H1 (cell line): Measurements from ENCODE around the gene ZFAND3. TPM values are rescaled to one million over a fixed set of nuclear protein-coding genes. Genes with fewer than 3 reads are reported as not detected.

ENCODE experiments used
- CTCF ChIA-PET: fragments of 300-600 bp; sonication (Branson Sonifier 250); formaldehyde crosslinking; loops from one replicate; lab custom pipeline; 2021; ENCODE audit not compliant: partially characterized antibody; lab: Charles Lee
- POLR2A ChIA-PET: fragments of 300-600 bp; sonication (Branson Sonifier 250); formaldehyde crosslinking; loops from one replicate; lab custom pipeline; 2021; ENCODE audit warnings: inconsistent platforms; ENCODE audit not compliant: partially characterized antibody; lab: Charles Lee
- DNase-seq, 2 experiments: peaks; one replicate each; pipeline versions ENCODE4 v3.0.0 to v3.0.0-alpha.2; 2010 to 2022; ENCODE audit warnings: low spot score in 2 of 2, low read depth in 1 of 2, mixed read lengths in 1 of 2
- FAIRE-seq: peaks from 2 replicates; lab custom pipeline; 2011; peaks lifted over from hg19 to GRCh38; lab: Jason Lieb, UNC
- H2AFZ ChIP-seq: 2 replicates; pipeline ENCODE4 v1.8.1; 2012; ENCODE audit warnings: low read length, inconsistent platforms
- H2AK5ac ChIP-seq: 2 replicates; pipeline ENCODE4 v1.6.1; 2013; ENCODE audit warnings: low read depth, low read length
- H2BK120ac ChIP-seq: replicated peaks from 2 replicates; pipeline ENCODE3; 2013; ENCODE audit warnings: low read depth, low read length, inconsistent platforms
- H2BK12ac ChIP-seq: 2 replicates; pipeline ENCODE4 v1.6.1; 2013; ENCODE audit warnings: low read depth, low read length
- H2BK15ac ChIP-seq: 2 replicates; pipeline ENCODE4 v1.6.1; 2013; ENCODE audit warnings: low read length
- H2BK20ac ChIP-seq: 2 replicates; pipeline ENCODE4 v1.6.1; 2013; ENCODE audit warnings: low read length
- H2BK5ac ChIP-seq: 2 replicates; pipeline ENCODE4 v1.6.1; 2013; ENCODE audit warnings: low read depth, low read length
- H3K14ac ChIP-seq: 2 replicates; pipeline ENCODE4 v1.6.1; 2013; ENCODE audit warnings: inconsistent platforms; ENCODE audit not compliant: insufficient read length
- H3K18ac ChIP-seq: 2 replicates; pipeline ENCODE4 v1.6.1; 2013; ENCODE audit warnings: low read length; ENCODE audit errors: extremely low read depth
- H3K23ac ChIP-seq: 2 replicates; pipeline ENCODE4 v1.6.1; 2013; ENCODE audit warnings: inconsistent platforms; ENCODE audit not compliant: insufficient read length
- H3K23me2 ChIP-seq: 2 replicates; pipeline ENCODE4 v1.6.1; 2013; ENCODE audit warnings: low read depth, low read length
- H3K27ac ChIP-seq: 2 replicates; pipeline ENCODE4 v1.6.1; 2011; ENCODE audit warnings: low read depth, low read length, inconsistent platforms
- H3K27me3 ChIP-seq, 4 experiments: replicated peaks in 1 of 4; 1 replicate in 1 of 4; 2 replicates in 3 of 4; pipeline versions ENCODE4 v1.6.1 to v1.8.1; 2011 to 2013; ENCODE audit warnings: low read length in 3 of 4, mild to moderate bottlenecking in 3 of 4, inconsistent platforms in 2 of 4, mixed read lengths in 2 of 4, moderate library complexity in 1 of 4; ENCODE audit not compliant: control insufficient read depth in 3 of 4, insufficient read depth in 3 of 4; ENCODE audit errors: extremely low read depth in 1 of 4
- H3K36me3 ChIP-seq, 4 experiments: 2 replicates each; pipeline versions ENCODE4 v1.6.1 to v1.8.1; 2011 to 2013; ENCODE audit warnings: mild to moderate bottlenecking in 4 of 4, low read length in 3 of 4, moderate library complexity in 2 of 4, control low read depth in 1 of 4, inconsistent platforms in 1 of 4; ENCODE audit not compliant: insufficient read depth in 4 of 4, control insufficient read depth in 2 of 4
- H3K4ac ChIP-seq: replicated peaks from 2 replicates; pipeline ENCODE3; 2013; ENCODE audit warnings: low read length, low read depth, mixed read lengths, inconsistent platforms; ENCODE audit not compliant: insufficient read length
- H3K4me1 ChIP-seq, 4 experiments: replicated peaks in 1 of 4; 1 replicate in 1 of 4; 2 replicates in 3 of 4; pipeline versions ENCODE4 v1.6.1 to v1.8.1; 2011 to 2013; ENCODE audit warnings: low read length in 3 of 4, inconsistent platforms in 2 of 4, mixed read lengths in 1 of 4; ENCODE audit not compliant: insufficient read depth in 4 of 4, control insufficient read depth in 3 of 4
- H3K4me2 ChIP-seq, 2 experiments: 2 replicates each; pipeline versions ENCODE4 v1.6.1 to v1.8.1; 2011 to 2013; ENCODE audit warnings: low read depth in 2 of 2, low read length in 2 of 2, control low read depth in 1 of 2, inconsistent platforms in 1 of 2, mild to moderate bottlenecking in 1 of 2; ENCODE audit not compliant: insufficient read depth in 1 of 2
- H3K4me3 ChIP-seq, 4 experiments: fragments of 200-600, 300-600 bp in 1 of 4; sonication (generic), shearing (Covaris generic), sonication (Bioruptor Twin) in 1 of 4; 2 replicates each; pipeline versions ENCODE4 v1.5.1 to v1.8.1; 2011 to 2016; ENCODE audit warnings: low read length in 4 of 4, low read depth in 3 of 4, control low read depth in 2 of 4, inconsistent platforms in 2 of 4, mild to moderate bottlenecking in 2 of 4, mixed read lengths in 1 of 4, moderate library complexity in 1 of 4; ENCODE audit not compliant: insufficient read depth in 2 of 4; ENCODE audit errors: extremely low read depth in 1 of 4
- H3K56ac ChIP-seq: replicated peaks from 2 replicates; pipeline ENCODE3; 2013; ENCODE audit warnings: low read depth, mild to moderate bottlenecking, mixed read lengths, low read length, inconsistent platforms; ENCODE audit not compliant: insufficient read length
- H3K79me1 ChIP-seq: 2 replicates; pipeline ENCODE4 v1.6.1; 2013; ENCODE audit warnings: low read depth, low read length, control low read depth
- H3K79me2 ChIP-seq, 2 experiments: 2 replicates each; pipeline versions ENCODE4 v1.6.1 to v1.8.1; 2012 to 2013; ENCODE audit warnings: low read length in 2 of 2, mild to moderate bottlenecking in 2 of 2, inconsistent platforms in 1 of 2; ENCODE audit not compliant: insufficient read depth in 2 of 2, control insufficient read depth in 1 of 2
- H3K9ac ChIP-seq, 4 experiments: replicated peaks in 1 of 4; 1 replicate in 1 of 4; 2 replicates in 3 of 4; pipeline versions ENCODE4 v1.6.1 to v1.8.1; 2011 to 2013; ENCODE audit warnings: low read depth in 3 of 4, low read length in 3 of 4, control low read depth in 2 of 4, mild to moderate bottlenecking in 2 of 4, moderate library complexity in 2 of 4, inconsistent platforms in 1 of 4; ENCODE audit errors: extremely low read depth in 1 of 4
- H3K9me3 ChIP-seq, 2 experiments: 2 replicates each; pipeline versions ENCODE4 v1.6.1 to v1.8.1; 2012 to 2013; ENCODE audit warnings: mild to moderate bottlenecking in 2 of 2, moderate library complexity in 2 of 2, control low read depth in 1 of 2, inconsistent platforms in 1 of 2, low read depth in 1 of 2, low read length in 1 of 2, mixed read lengths in 1 of 2; ENCODE audit not compliant: insufficient read depth in 2 of 2
- H4K20me1 ChIP-seq, 2 experiments: replicated peaks in 1 of 2; 2 replicates each; pipeline versions ENCODE3 to v1.8.1; 2011 to 2013; ENCODE audit warnings: inconsistent platforms in 2 of 2, low read length in 2 of 2, mild to moderate bottlenecking in 1 of 2; ENCODE audit not compliant: insufficient read depth in 2 of 2, control insufficient read depth in 1 of 2
- H4K5ac ChIP-seq: 2 replicates; pipeline ENCODE4 v1.6.1; 2013; ENCODE audit warnings: low read length, low read depth, mixed read lengths, inconsistent platforms; ENCODE audit not compliant: insufficient read length
- H4K8ac ChIP-seq: 2 replicates; pipeline ENCODE4 v1.8.0; 2013; ENCODE audit warnings: mild to moderate bottlenecking, moderate library complexity, low read length, inconsistent platforms; ENCODE audit not compliant: insufficient read depth; ENCODE audit errors: extremely low read depth
- H4K91ac ChIP-seq: replicated peaks from 2 replicates; pipeline ENCODE3; 2013; ENCODE audit warnings: low read length, mixed read lengths, inconsistent platforms; ENCODE audit not compliant: insufficient read length
- CHD2 ChIP-seq: IDR thresholded peaks from 2 replicates; pipeline ENCODE4 v1.6.1; 2012; ENCODE audit warnings: low read length, improper control_type of control experiment
- HDAC2 ChIP-seq, 2 experiments: fragments of 300-600 bp in 1 of 2; sonication (generic) in 1 of 2; IDR thresholded peaks; 2 replicates each; pipeline ENCODE4 v1.6.1; 2011 to 2012; ENCODE audit warnings: low read depth in 2 of 2, low read length in 2 of 2, mild to moderate bottlenecking in 2 of 2, moderate library complexity in 2 of 2, borderline replicate concordance in 1 of 2, inconsistent platforms in 1 of 2
- MAFK ChIP-seq: IDR thresholded peaks from 2 replicates; pipeline ENCODE4 v1.6.1; 2012; ENCODE audit warnings: low read depth, mild to moderate bottlenecking, improper control_type of control experiment, low read length
- POU5F1 ChIP-seq: IDR thresholded peaks from 2 replicates; pipeline ENCODE4 v1.6.1; 2011; ENCODE audit warnings: low read depth, mild to moderate bottlenecking, low read length, moderate library complexity
- RNF2 ChIP-seq: fragments of 200-900, 300-1000 bp; sonication (generic); IDR thresholded peaks from 2 replicates; pipeline ENCODE4 v1.7.1; 2016; ENCODE audit warnings: borderline replicate concordance, low read depth, mild to moderate bottlenecking, antibody characterized with exemption, low read length; ENCODE audit not compliant: poor library complexity, severe bottlenecking; ENCODE audit errors: missing control alignments
- SIRT6 ChIP-seq: IDR thresholded peaks from one replicate; pipeline ENCODE4 v1.7.1; 2012; ENCODE audit warnings: low read length, inconsistent platforms
- SIX5 ChIP-seq: IDR thresholded peaks from 2 replicates; pipeline ENCODE4 v1.6.1; 2011; ENCODE audit warnings: mild to moderate bottlenecking, low read depth, low read length
- TAF7 ChIP-seq: optimal IDR thresholded peaks from 2 replicates; pipeline ENCODE3; 2011; ENCODE audit warnings: low read depth, mild to moderate bottlenecking, inconsistent platforms, low read length, moderate library complexity, borderline replicate concordance
- ZNF274 ChIP-seq: IDR thresholded peaks from 2 replicates; pipeline ENCODE4 v1.7.0; 2012; ENCODE audit warnings: low read length, borderline replicate concordance; ENCODE audit errors: extremely low read depth
- WGBS, 2 experiments: shearing (Covaris generic) in 1 of 2; methylation state at CpG; one replicate each; pipeline versions ENCODE4 v1.1.6 to v1.1.7; 2013 to 2015; ENCODE audit warnings: low lambda C conversion rate in 2 of 2, mixed read lengths in 2 of 2, inconsistent platforms in 1 of 2, low coverage in 1 of 2, missing lambda C conversion rate in 1 of 2; ENCODE audit not compliant: insufficient replicate concordance in 2 of 2, insufficient coverage in 1 of 2, insufficient read length in 1 of 2; ENCODE audit errors: extremely low coverage in 1 of 2, missing lambda C conversion rate in 1 of 2; 5-methylcytosine and 5-hydroxymethylcytosine counted together
- polyA plus RNA-seq, 7 experiments: library from polyadenylated mRNA; depleted of rRNA in 3 of 7; stranded (reverse) in 5 of 7; unstranded in 2 of 7; fragments of >200 nt in 5 of 7; fragments of 200-250 nt in 2 of 7; gene quantifications; 1 replicate in 5 of 7; 2 replicates in 1 of 7; 4 replicates in 1 of 7; pipeline versions ENCODE4 v1.2.1 to v1.2.3, GENCODE V29; 2011 to 2013; ENCODE audit warnings: missing spikeins in 2 of 7, mixed read lengths in 2 of 7
- total RNA-seq: library from RNA; stranded (reverse); fragmentation: NEBNext Ultra II Directional; extraction: Animal tissue kit (Norgen Biotek cat#: 25700); gene quantifications from 2 replicates; pipeline ENCODE4 v1.2.1, GENCODE V29; 2021

The ZFAND3 gene
- total and polyA plus RNA-seq, 2 of the 8 experiments (the other 6 are each of a cell fraction or from before 2014, with no cell fraction given): 13.0 to 51.3 TPM

DNA sequence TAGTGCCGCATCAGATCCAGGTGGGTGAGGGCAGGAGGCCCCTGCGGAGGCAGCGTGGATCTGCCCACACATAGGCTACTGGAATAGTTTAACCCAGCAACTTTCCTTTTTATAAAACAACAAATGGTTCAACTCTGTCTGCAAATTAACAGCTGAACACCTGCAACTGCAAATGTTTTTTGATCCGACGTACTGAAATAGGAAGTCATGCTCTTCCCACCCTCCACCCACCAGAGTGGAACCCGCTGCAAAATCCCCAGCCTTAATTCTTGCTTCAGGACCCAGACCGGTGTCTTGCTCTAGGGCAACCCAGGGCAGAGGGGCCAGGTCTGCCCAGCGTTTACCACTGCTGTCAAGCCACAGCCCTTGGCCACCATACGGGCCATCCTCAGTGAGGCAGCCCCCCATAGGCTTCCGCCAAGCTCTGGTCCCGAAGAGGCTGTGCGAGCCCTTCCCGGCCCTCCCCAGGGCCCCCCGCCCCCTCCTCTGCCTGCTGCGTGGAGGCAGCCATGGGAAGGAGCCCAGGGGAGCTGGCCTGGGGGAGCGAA is 334.3 kb downstream of the ZFAND3 start:
- Histone ChIP-seq H3K4ac (no peak overlapping the region), H3K23ac (no peak overlapping the region), H3K9ac (no peak overlapping the region), H2BK5ac (0 out of 2 replicates have a peak overlapping the region, but pooled peaks have one; percentile 30), H3K79me1 (no peaks in the 10 kb centered on the region), H3K27ac (no peak overlapping the region), H2BK20ac (no peak overlapping the region), H3K4me3 (no peak overlapping the region), H3K79me2 (no peaks in the 10 kb centered on the region), H4K8ac (no peak overlapping the region), H3K18ac (no peak overlapping the region), H2BK120ac (no peak overlapping the region), H4K20me1 (no peaks in the 10 kb centered on the region), H3K27me3 (no peaks in the 10 kb centered on the region), H3K4me2 (no peak overlapping the region), H4K5ac (no peak overlapping the region), H2BK15ac (no peak overlapping the region), H2BK12ac (no peak overlapping the region), H3K9me3 (no peaks in the 10 kb centered on the region), H2AK5ac (no peak overlapping the region), H3K4me1 (peaks cover 0 to 8% (median 0%) of the 10 kb centered on the region in 4 experiments; a peak in 3 of 7 replicates), H3K23me2 (no peaks in the 10 kb centered on the region), H3K56ac (no peak overlapping the region), H3K36me3 (no peaks in the 10 kb centered on the region), H4K91ac (no peak overlapping the region), H2AFZ (no peak overlapping the region), H3K14ac (no peak overlapping the region)
- no peak for DNase-seq
- CTCF ChIA-PET: interaction anchor here (0.9 to 1.5 kb wide), 2 partner anchors 9 to 424 kb away, joined by 3 to 5 read pairs; no protein-coding TSS in a partner anchor
- POLR2A ChIA-PET: interaction anchor here (1.0 kb wide), 1 partner anchor 10 kb away, joined by 3 read pairs; no protein-coding TSS in a partner anchor
- no peak for FAIRE-seq
- no peak for TF ChIP-seq ZNF274
- no peak for TF ChIP-seq SIX5
- TF ChIP-seq MAFK: no peak
- TF ChIP-seq CHD2: no peak
- no peak for TF ChIP-seq TAF7
- TF ChIP-seq HDAC2 (IDR thresholded peaks at IDR 0.05; ENCODE audit: borderline replicate concordance in 1 of 2, low read depth in 2 of 2, low read length in 2 of 2): no peak
- no peak for TF ChIP-seq POU5F1
- TF ChIP-seq RNF2: no peak
- TF ChIP-seq SIRT6: no peak
- 90% methylated on average over 9 of the region's 16 CpGs; no CpG with 5 or more reads in 1 of the 2 experiments for WGBS, 2 experiments
